Measurements from ENCODE around the gene SPRY1.

DNA sequence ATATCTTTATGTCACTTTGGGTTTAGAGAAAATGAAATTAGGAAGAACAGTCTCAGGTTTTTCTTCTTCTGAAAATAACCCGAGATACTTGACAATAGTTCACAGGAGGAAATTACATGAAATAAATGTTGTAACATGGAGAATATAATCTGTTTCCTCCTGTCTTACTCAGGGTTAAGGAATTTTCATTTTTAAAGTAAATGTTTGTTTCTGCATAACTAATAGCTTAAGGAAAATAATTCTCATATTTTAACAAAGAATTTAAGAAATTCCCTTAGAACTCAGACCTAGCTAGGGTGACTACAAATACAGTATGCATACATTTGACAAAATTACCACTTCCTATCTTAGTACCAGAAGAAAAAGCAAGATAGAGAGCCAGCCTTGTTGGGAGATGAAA lies 17.2 kb upstream of the SPRY1 start:
- TF ChIP-seq, protein P1, sequence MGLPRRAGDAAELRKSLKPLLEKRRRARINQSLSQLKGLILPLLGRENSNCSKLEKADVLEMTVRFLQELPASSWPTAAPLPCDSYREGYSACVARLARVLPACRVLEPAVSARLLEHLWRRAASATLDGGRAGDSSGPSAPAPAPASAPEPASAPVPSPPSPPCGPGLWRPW (IDR thresholded peaks at IDR 0.05) = no peak
- TF ChIP-seq EP300 (IDR thresholded peaks at IDR 0.05) = no peak
- no peak for TF ChIP-seq POLR2A (IDR thresholded peaks at IDR 0.05; ENCODE audit: low read length)
- TF ChIP-seq, protein P2, sequence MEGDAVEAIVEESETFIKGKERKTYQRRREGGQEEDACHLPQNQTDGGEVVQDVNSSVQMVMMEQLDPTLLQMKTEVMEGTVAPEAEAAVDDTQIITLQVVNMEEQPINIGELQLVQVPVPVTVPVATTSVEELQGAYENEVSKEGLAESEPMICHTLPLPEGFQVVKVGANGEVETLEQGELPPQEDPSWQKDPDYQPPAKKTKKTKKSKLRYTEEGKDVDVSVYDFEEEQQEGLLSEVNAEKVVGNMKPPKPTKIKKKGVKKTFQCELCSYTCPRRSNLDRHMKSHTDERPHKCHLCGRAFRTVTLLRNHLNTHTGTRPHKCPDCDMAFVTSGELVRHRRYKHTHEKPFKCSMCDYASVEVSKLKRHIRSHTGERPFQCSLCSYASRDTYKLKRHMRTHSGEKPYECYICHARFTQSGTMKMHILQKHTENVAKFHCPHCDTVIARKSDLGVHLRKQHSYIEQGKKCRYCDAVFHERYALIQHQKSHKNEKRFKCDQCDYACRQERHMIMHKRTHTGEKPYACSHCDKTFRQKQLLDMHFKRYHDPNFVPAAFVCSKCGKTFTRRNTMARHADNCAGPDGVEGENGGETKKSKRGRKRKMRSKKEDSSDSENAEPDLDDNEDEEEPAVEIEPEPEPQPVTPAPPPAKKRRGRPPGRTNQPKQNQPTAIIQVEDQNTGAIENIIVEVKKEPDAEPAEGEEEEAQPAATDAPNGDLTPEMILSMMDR (IDR thresholded peaks at IDR 0.05) = no peak
- no peak for TF ChIP-seq MAZ (IDR thresholded peaks at IDR 0.05; ENCODE audit: borderline replicate concordance, low read depth, low read length)
- no peak for TF ChIP-seq NFE2L2 (conservative IDR thresholded peaks at IDR 0.05; ENCODE audit: low read length)
- TF ChIP-seq JUN (IDR thresholded peaks at IDR 0.05) = no peak
- TF ChIP-seq, protein P3, sequence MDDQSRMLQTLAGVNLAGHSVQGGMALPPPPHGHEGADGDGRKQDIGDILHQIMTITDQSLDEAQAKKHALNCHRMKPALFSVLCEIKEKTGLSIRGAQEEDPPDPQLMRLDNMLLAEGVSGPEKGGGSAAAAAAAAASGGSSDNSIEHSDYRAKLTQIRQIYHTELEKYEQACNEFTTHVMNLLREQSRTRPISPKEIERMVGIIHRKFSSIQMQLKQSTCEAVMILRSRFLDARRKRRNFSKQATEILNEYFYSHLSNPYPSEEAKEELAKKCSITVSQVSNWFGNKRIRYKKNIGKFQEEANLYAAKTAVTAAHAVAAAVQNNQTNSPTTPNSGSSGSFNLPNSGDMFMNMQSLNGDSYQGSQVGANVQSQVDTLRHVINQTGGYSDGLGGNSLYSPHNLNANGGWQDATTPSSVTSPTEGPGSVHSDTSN (IDR thresholded peaks at IDR 0.05) = no peak
- no peak for TF ChIP-seq POLR2AphosphoS2 (conservative IDR thresholded peaks at IDR 0.05; ENCODE audit: low read length)
- TF ChIP-seq FOSL2 (IDR thresholded peaks at IDR 0.05) = no peak
- TF ChIP-seq FOSL2 (CRISPR knock-in tag; IDR thresholded peaks at IDR 0.05) = no peak
- no peak for TF ChIP-seq RFX5 (IDR thresholded peaks at IDR 0.05)
- TF ChIP-seq, protein P4, sequence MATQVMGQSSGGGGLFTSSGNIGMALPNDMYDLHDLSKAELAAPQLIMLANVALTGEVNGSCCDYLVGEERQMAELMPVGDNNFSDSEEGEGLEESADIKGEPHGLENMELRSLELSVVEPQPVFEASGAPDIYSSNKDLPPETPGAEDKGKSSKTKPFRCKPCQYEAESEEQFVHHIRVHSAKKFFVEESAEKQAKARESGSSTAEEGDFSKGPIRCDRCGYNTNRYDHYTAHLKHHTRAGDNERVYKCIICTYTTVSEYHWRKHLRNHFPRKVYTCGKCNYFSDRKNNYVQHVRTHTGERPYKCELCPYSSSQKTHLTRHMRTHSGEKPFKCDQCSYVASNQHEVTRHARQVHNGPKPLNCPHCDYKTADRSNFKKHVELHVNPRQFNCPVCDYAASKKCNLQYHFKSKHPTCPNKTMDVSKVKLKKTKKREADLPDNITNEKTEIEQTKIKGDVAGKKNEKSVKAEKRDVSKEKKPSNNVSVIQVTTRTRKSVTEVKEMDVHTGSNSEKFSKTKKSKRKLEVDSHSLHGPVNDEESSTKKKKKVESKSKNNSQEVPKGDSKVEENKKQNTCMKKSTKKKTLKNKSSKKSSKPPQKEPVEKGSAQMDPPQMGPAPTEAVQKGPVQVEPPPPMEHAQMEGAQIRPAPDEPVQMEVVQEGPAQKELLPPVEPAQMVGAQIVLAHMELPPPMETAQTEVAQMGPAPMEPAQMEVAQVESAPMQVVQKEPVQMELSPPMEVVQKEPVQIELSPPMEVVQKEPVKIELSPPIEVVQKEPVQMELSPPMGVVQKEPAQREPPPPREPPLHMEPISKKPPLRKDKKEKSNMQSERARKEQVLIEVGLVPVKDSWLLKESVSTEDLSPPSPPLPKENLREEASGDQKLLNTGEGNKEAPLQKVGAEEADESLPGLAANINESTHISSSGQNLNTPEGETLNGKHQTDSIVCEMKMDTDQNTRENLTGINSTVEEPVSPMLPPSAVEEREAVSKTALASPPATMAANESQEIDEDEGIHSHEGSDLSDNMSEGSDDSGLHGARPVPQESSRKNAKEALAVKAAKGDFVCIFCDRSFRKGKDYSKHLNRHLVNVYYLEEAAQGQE (IDR thresholded peaks at IDR 0.05) = no peak
- TF ChIP-seq, protein P5, sequence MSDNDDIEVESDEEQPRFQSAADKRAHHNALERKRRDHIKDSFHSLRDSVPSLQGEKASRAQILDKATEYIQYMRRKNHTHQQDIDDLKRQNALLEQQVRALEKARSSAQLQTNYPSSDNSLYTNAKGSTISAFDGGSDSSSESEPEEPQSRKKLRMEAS (IDR thresholded peaks at IDR 0.05) = no peak

All from A549 (cell line).